Left cardiac atrium (tissue), 4 donors: ENCODE data around the gene CACNG7. TPM values are rescaled to one million over a fixed set of nuclear protein-coding genes. Genes with fewer than 3 reads are reported as not detected.

Experiments
- ATAC-seq, 2 donors: fragments of 200-7000 bp; cut with Tn5 transposase; one replicate each; pipeline ENCODE4 v1.9.1; 2020; ENCODE audit warnings: mild to moderate bottlenecking in 2 of 2, moderate library complexity in 2 of 2
- DNase-seq: peaks from one replicate; pipeline ENCODE4 v3.0.0-alpha.2; 2020
- intact Hi-C, 2 donors: fragments of 100-400 bp; cut with DNase I; formaldehyde crosslinking; loops; one replicate each; pipeline versions ENCODE4 v1.14.1 to v1.15.1; 2022 to 2023
- total RNA-seq, 2 donors: library from RNA; stranded (reverse); fragmentation: NEBNext Ultra II Directional; extraction: Animal tissue kit (Norgen Biotek cat#: 25700); gene quantifications; one replicate each; pipeline ENCODE4 v1.2.1, GENCODE V29; 2021
- donor health status: DM: no; HTN: yes; CAD: no.
- donor health status: DM: no; HTN: yes; CAD: no; lungs with severe emphysema.
- donor health status: DM: yes; HTN: yes; CAD: no.
- donor health status: Dilated cardiomyopathy.

Gene CACNG7
- total RNA-seq, 2 donors from 2014 or later, result not detected

DNA sequence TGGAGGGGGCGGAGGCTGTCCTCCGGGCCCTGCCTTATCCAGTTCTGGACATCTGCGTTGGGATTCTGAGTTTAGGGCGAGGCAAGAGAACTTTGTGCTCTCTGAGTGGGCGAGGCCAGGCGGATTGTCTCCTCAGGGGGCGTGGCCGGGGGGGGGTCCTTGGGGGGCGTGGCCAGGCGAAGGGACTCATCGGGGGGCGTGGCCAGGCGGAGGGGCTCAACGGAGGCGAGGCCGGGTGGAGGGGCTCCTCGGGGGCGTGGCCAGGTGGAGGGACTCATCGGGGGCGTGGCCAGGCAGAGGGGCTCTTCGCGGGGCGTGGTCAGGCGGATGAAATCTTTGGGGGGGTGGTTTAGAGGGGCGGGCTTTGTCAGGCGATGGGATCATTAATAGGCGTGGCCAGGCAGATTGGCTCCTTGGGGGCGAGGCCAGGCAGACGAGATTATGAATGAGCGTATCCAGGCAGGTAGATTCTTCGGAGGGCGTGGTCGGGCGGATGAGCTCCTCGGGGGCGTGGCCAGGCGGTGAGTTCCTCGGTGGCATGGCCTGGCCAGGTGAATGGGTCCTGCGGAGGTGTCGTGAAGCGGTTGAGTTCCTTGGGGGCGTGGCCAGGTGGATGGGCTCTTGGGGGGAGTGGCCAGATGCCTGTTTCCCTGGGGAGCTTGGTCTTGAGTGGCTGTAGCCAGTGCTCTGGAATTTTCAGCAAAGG is 10.3 kb upstream of the CACNG7 start:
- ATAC-seq, result no peak
- DNase-seq, result no peak
- intact Hi-C loops, result no loop called here

- intact Hi-C loops, result loop anchor here (10.0 kb wide), 2 partner anchors 56 to 124 kb away; no protein-coding TSS in a partner anchor
- ATAC-seq (no peak), DNase-seq (no peak)
Measured at GRCh38 chr19:53900191-53900860, 8.8 kb upstream of the CACNG7 start.

DNA sequence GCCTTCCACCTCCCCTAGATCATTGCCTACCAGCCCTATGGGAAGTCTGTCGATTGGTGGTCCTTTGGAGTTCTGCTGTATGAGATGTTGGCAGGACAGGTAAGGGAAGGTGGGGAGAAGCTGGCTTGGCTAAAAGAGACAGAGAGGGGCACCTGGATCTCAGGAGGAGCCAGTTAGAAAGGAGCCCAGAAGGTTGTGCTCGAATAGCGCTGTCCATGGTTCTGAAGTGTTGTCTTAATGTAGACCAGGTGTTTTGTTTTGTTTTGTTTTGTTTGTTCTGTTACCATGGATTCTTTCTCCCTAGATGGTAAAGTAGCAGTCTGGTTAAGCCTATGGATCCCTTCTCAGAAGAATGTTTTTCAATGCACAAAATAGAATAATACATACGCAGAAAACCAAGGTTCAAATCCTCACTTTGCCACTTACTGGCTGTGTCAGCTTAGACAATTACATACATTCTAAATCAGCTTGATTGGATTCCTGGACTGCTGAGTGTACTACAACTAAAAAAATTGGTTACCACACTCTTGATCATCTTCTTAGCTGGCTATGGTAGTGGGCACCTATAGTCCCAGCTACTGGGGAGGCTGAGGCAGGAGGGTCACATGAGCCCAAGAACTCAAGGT is 5.9 kb upstream of the CACNG7 start:
- DNase-seq (no peak), ATAC-seq (no peak)
- intact Hi-C loops, result loop anchor here (10.0 kb wide), 2 partner anchors 58 to 122 kb away; no protein-coding TSS in a partner anchor

GRCh38 chr19:53904909-53905308 is 4.2 kb upstream of the CACNG7 start:
- no peak for ATAC-seq
- no peak for DNase-seq
- intact Hi-C loops, result loop anchor here (10.0 kb wide), 2 partner anchors 60 to 120 kb away; no protein-coding TSS in a partner anchor

GRCh38 chr19:53905787-53906186 is 3.3 kb upstream of the CACNG7 start:
- ATAC-seq (no peak), DNase-seq (no peak)
- intact Hi-C loops, result loop anchor here (10.0 kb wide), 2 partner anchors 61 to 119 kb away; no protein-coding TSS in a partner anchor

DNA sequence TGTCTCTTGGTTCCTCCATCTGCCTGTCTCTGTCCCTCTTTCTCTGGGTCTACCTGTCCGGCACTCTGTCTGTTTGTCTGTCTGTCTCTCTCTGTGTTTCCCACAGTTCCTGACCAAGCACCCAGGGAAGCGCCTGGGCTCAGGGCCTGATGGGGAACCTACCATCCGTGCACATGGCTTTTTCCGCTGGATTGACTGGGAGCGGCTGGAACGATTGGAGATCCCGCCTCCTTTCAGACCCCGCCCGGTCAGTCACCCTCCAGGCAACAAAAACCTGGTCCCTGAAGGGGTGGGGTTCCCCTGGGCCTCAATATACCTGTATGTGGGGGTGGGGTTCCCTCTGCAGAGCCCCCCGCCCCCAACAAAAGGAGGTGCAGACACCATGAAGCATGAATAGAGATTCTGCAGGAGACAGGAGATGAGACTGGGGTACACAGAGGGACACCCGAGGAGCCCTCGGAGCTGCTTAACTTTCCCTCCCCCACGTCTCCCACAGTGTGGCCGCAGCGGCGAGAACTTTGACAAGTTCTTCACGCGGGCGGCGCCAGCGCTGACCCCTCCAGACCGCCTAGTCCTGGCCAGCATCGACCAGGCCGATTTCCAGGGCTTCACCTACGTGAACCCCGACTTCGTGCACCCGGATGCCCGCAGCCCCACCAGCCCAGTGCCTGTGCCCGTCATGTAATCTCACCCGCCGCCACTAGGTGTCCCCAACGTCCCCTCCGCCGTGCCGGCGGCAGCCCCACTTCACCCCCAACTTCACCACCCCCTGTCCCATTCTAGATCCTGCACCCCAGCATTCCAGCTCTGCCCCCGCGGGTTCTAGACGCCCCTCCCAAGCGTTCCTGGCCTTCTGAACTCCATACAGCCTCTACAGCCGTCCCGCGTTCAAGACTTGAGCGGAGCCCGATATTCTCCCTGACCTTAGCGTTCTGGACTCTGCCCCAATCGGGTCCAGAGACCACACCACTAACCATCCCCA is 2.6 kb upstream of the CACNG7 start:
- DNase-seq, result peak; percentile 51
- peak; percentile 51 to 62 for ATAC-seq
- intact Hi-C loops, result loop anchor here (10.0 kb wide), 2 partner anchors 62 to 118 kb away; no protein-coding TSS in a partner anchor

- ATAC-seq (no peak), DNase-seq (no peak)
- intact Hi-C loops, result loop anchor here (10.0 kb wide), 2 partner anchors 62 to 118 kb away; no protein-coding TSS in a partner anchor
Measured at GRCh38 chr19:53907193-53907581, 1.9 kb upstream of the CACNG7 start.

DNA sequence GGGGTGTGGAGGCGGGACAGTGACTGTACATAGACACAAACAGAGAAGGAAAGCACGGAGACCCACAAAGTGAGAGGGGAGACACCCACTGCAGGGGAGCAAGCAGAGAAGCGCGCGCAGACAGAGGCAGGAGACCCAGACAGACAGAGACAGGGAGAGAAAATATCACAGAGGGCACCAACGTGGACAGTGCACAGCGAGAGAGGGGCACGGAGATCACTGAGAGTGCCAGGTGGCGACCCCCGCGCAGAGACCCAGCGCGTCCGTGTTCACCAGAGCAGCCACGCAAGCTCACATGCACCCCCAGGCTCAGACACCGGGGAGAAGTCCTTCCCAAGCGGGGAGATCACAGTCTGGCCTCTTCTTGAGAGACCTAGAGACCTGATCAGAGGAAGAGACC is 1.4 kb upstream of the CACNG7 start:
- intact Hi-C loops, result loop anchor here (10.0 kb wide), 2 partner anchors 63 to 117 kb away; no protein-coding TSS in a partner anchor
- DNase-seq (no peak), ATAC-seq (no peak)

GRCh38 chr19:53908106-53908934 is 758 bp upstream of the CACNG7 start:
- intact Hi-C loops, result loop anchor here (10.0 kb wide), 2 partner anchors 64 to 116 kb away; no protein-coding TSS in a partner anchor
- ATAC-seq, result peak; percentile 70 to 82
- peak; percentile 55 for DNase-seq

DNA sequence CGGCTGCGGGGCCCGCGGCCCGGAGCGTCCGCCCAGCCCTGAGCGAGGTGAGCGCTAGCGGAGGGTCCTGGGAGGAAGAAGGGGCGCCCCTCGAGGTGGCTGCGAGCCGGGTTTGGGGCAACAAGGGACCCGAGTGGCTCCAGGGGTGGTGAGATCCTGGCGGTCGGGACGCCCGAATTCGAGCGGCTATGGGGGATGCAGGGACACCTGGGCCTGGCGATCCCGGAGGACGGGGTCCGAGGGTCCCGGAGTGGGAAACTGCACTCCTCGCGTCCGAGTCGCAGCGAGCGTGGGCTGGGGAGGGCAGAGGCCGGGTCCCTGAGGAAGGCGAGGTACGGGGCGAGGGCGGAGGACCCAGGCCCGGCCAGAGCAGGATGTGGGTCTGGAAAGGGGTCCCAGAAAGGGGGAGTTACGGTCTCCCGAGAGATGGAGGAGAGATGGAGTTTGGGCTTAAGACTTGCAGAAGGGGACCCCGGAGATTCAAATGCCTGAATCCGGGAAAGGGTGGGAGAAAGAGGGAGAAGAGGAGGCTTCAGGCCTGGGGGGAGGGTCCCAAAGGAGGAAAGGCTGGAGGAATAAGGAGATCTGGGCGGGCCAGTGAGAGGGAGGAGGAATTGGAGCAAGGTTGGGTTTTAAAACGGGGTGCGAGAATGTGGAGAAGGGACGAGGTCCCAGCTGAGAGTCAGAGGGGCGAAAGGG is 542 bp downstream of the CACNG7 start:
- DNase-seq (no peak), ATAC-seq (no peak)
- intact Hi-C loops, result loop anchor here (10.0 kb wide), 2 partner anchors 65 to 115 kb away; no protein-coding TSS in a partner anchor

- DNase-seq (no peak), ATAC-seq (no peak)
- intact Hi-C loops, result no loop called here
Measured at GRCh38 chr19:53910170-53910518, 1.1 kb downstream of the CACNG7 start.

DNA sequence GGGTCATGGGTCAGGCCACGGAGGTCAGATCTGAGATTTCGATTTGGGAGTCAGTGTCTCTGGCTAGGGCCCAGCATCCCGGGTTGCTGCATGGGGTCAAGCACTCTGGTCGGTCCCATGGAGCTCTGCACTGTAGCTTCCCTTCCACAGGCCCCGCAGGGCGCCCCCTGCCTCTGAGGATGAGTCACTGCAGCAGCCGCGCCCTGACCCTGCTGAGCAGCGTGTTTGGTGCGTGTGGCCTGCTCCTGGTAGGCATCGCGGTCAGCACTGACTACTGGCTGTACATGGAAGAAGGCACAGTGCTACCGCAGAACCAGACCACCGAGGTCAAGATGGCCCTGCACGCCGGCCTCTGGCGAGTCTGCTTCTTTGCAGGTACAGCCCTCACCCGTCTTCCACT is 3.6 kb downstream of the CACNG7 start:
- DNase-seq (no peak), ATAC-seq (no peak)
- intact Hi-C loops, result no loop called here

GRCh38 chr19:53915000-53915399 is 5.9 kb downstream of the CACNG7 start:
- DNase-seq (no peak), ATAC-seq (no peak)
- intact Hi-C loops, result no loop called here

DNA sequence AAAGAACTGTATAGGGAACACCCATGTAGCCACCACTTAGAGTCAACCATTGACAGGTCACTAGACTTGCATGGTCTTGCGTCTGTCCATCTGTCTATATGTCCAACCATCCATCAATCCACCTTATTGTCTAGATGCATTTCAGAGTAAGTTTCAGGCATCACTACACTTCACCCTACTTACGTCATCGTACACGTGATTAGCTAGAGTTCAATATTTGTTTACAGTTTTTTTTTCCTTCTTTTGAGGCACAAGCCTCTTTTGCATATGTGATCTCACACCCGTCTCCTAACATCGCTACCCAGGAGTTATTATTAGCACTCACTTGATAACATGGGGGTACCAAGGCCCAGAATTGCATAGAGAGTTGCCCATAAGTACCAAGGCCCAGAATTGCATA is 6.9 kb downstream of the CACNG7 start:
- intact Hi-C loops, result no loop called here
- ATAC-seq, result no peak
- DNase-seq, result no peak

DNA sequence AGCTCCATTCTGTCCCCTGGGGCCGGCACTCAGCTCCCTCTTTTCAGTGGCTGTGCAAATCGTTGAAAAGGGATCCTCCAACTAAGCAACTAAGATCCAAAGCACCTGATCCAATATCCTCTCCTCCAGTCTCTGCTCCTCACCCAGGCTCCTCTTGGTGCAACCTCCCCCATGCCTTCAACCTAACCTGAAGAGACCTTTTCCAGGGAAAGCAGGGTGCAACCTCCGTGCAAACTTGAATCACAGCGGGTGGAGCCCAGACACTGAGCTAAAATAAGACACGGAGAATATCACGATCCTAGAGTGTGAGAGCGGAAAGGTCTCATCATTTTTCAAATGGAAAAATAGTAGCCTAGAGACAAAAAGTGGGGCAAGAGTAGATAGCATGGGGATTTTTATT is 8.3 kb downstream of the CACNG7 start:
- intact Hi-C loops, result no loop called here
- ATAC-seq, result no peak
- no peak for DNase-seq

GRCh38 chr19:53927739-53928138 is 18.7 kb downstream of the CACNG7 start:
- DNase-seq (peak; percentile 38), ATAC-seq (no peak)
- intact Hi-C loops, result no loop called here

GRCh38 chr19:53936029-53936428 is 27.0 kb downstream of the CACNG7 start:
- DNase-seq (no peak), ATAC-seq (no peak)
- intact Hi-C loops, result no loop called here
